HEK293T (cell line): Measurements from ENCODE around the gene ANKMY1.

Experiments used
- CTCF ChIA-PET: fragments of 350-600 bp; formaldehyde crosslinking; extraction: SDS; loops from one replicate; lab custom pipeline; 2021; ENCODE audit warnings: antibody characterized with exemption, inconsistent platforms; lab: Yijun Ruan, JAX
- POLR2A ChIA-PET: fragments of 350-600 bp; formaldehyde crosslinking; extraction: SDS; loops from one replicate; lab custom pipeline; 2020; ENCODE audit warnings: antibody characterized with exemption, inconsistent platforms; lab: Yijun Ruan, JAX
- DNase-seq: peaks from one replicate; pipeline ENCODE4 v3.0.0; 2012; ENCODE audit warnings: mixed read lengths; ENCODE audit errors: extremely low spot score
- ARNT ChIP-seq: fragments of 450-650 bp; IDR thresholded peaks from 2 replicates; pipeline ENCODE4 v1.6.1; 2017; ENCODE audit warnings: mild to moderate bottlenecking
- BHLHE40 ChIP-seq: fragments of 450-650 bp; IDR thresholded peaks from 2 replicates; pipeline ENCODE4 v1.6.1; 2016; ENCODE audit warnings: mild to moderate bottlenecking, moderate library complexity, borderline replicate concordance
- CTBP1 ChIP-seq: fragments of 450-650 bp; IDR thresholded peaks from 2 replicates; pipeline ENCODE4 v1.6.1; 2016; ENCODE audit warnings: borderline replicate concordance
- ELF4 ChIP-seq: fragments of 450-650 bp; IDR thresholded peaks from 2 replicates; pipeline ENCODE4 v1.6.1; 2017; ENCODE audit warnings: antibody characterized with exemption
- FOXA1 ChIP-seq: fragments of 450-650 bp; IDR thresholded peaks from 2 replicates; pipeline ENCODE4 v1.6.1; 2016; ENCODE audit warnings: mild to moderate bottlenecking
- FOXK2 ChIP-seq: fragments of 450-650 bp; IDR thresholded peaks from 2 replicates; pipeline ENCODE4 v1.6.1; 2016; ENCODE audit warnings: mild to moderate bottlenecking
- FOXM1 ChIP-seq: fragments of 450-650 bp; IDR thresholded peaks from 2 replicates; pipeline ENCODE4 v1.6.1; 2017; ENCODE audit warnings: mild to moderate bottlenecking, borderline replicate concordance
- HDGF ChIP-seq: fragments of 450-650 bp; IDR thresholded peaks from 2 replicates; pipeline ENCODE4 v1.6.1; 2017; ENCODE audit warnings: antibody characterized with exemption, borderline replicate concordance
- L3MBTL2 ChIP-seq: fragments of 450-650 bp; conservative IDR thresholded peaks from 2 replicates; pipeline ENCODE4 v1.6.1; 2016; ENCODE audit warnings: mild to moderate bottlenecking
- LEF1 ChIP-seq: fragments of 450-650 bp; IDR thresholded peaks from 2 replicates; pipeline ENCODE4 v1.6.1; 2017; ENCODE audit warnings: mild to moderate bottlenecking, borderline replicate concordance
- NFRKB ChIP-seq: fragments of 450-650 bp; IDR thresholded peaks from 2 replicates; pipeline ENCODE4 v1.6.1; 2016; ENCODE audit warnings: mild to moderate bottlenecking, moderate library complexity
- PKNOX1 ChIP-seq: fragments of 450-650 bp; IDR thresholded peaks from 2 replicates; pipeline ENCODE4 v1.6.1; 2016
- SP1 ChIP-seq: fragments of 450-650 bp; IDR thresholded peaks from 2 replicates; pipeline ENCODE4 v1.6.1; 2017
- SUZ12 ChIP-seq: fragments of 450-650 bp; IDR thresholded peaks from 2 replicates; pipeline ENCODE4 v1.6.1; 2016; ENCODE audit warnings: mild to moderate bottlenecking
- TARDBP ChIP-seq: fragments of 450-650 bp; IDR thresholded peaks from 2 replicates; pipeline ENCODE4 v1.6.1; 2016
- ZNF384 ChIP-seq: fragments of 450-650 bp; IDR thresholded peaks from 2 replicates; pipeline ENCODE4 v1.6.1; 2016

The ANKMY1 gene

GRCh38 chr2:240437861-240438809 is 119.7 kb downstream of the ANKMY1 start:
- ChIA-PET CTCF (interaction anchor here (1.2 kb wide), 1 partner anchor 206 kb away, joined by 3 read pairs; no protein-coding TSS in a partner anchor), POLR2A (no interaction called here)
- peak; percentile 76 for DNase-seq
- TF ChIP-seq CTBP1 (no peak), TARDBP (no peak), BHLHE40 (no peak), ZNF384 (no peak), ARNT (no peak), LEF1 (no peak), PKNOX1 (no peak), NFRKB (no peak), HDGF (no peak), SP1 (no peak), FOXA1 (no peak), SUZ12 (no peak), FOXM1 (no peak), FOXK2 (no peak), L3MBTL2 (no peak), ELF4 (no peak)

GRCh38 chr2:240437551-240437860 is 120.3 kb downstream of the ANKMY1 start:
- POLR2A ChIA-PET, result no interaction called here

GRCh38 chr2:240436683-240437550 is 120.9 kb downstream of the ANKMY1 start:
- CTCF ChIA-PET, result no interaction called here

More at GRCh38 chr2:240437551-240437860, 120.3 kb downstream of the ANKMY1 start:
- TF ChIP-seq FOXA1, result no peak
- TF ChIP-seq FOXM1, result no peak
- TF ChIP-seq L3MBTL2, result no peak
- TF ChIP-seq SP1, result no peak
- no peak for DNase-seq
- CTCF ChIA-PET, result no interaction called here

GRCh38 chr2:240435948-240436682 is 121.7 kb downstream of the ANKMY1 start:
- ChIA-PET CTCF (no interaction called here), POLR2A (interaction anchor here (0.7 to 1.4 kb wide), 3 partner anchors 9 to 222 kb away, joined by 3 read pairs; no protein-coding TSS in a partner anchor)
- DNase-seq, result peak; percentile 31
- TF ChIP-seq ZNF384 (no peak), ELF4 (no peak), PKNOX1 (no peak), FOXM1 (no peak), HDGF (no peak), ARNT (no peak), TARDBP (no peak), CTBP1 (no peak), L3MBTL2 (no peak), BHLHE40 (no peak), SP1 (no peak), NFRKB (no peak), SUZ12 (no peak), FOXA1 (no peak)

More at GRCh38 chr2:240436683-240437550, 120.9 kb downstream of the ANKMY1 start:
- TF ChIP-seq SUZ12 (no peak), FOXM1 (no peak), L3MBTL2 (peak; percentile 98)
- no peak for DNase-seq
- POLR2A ChIA-PET, result interaction anchor here (1.0 to 1.4 kb wide), 2 partner anchors 10 to 223 kb away, joined by 3 read pairs; no protein-coding TSS in a partner anchor

GRCh38 chr2:240435457-240435947 is 122.3 kb downstream of the ANKMY1 start, which contains the start of gene GPC1:
GPC1 (plus strand) TSS chr2:240435663; CDS start chr2:240435919, 256 bp downstream.
- peak; percentile 75 for DNase-seq
- POLR2A ChIA-PET, result interaction anchor here (0.7 to 1.4 kb wide), 2 partner anchors 9 to 201 kb away, joined by 3 read pairs; no protein-coding TSS in a partner anchor
- TF ChIP-seq BHLHE40 (no peak), ARNT (no peak), ZNF384 (no peak), FOXA1 (no peak), LEF1 (no peak), FOXM1 (0 out of 2 replicates have a peak, but pooled peaks have one; percentile 19)
- CTCF ChIA-PET, result no interaction called here
